ENCODE data around the gene MALAT1. TPM values are rescaled to one million over a fixed set of nuclear protein-coding genes. Genes with fewer than 3 reads are reported as not detected.

The MALAT1 gene
- total and polyA plus RNA-seq, 2 of the 13 experiments (the other 11 are each of a cell fraction or from before 2014, with no cell fraction given), result 143 to 1,237 TPM

DNA sequence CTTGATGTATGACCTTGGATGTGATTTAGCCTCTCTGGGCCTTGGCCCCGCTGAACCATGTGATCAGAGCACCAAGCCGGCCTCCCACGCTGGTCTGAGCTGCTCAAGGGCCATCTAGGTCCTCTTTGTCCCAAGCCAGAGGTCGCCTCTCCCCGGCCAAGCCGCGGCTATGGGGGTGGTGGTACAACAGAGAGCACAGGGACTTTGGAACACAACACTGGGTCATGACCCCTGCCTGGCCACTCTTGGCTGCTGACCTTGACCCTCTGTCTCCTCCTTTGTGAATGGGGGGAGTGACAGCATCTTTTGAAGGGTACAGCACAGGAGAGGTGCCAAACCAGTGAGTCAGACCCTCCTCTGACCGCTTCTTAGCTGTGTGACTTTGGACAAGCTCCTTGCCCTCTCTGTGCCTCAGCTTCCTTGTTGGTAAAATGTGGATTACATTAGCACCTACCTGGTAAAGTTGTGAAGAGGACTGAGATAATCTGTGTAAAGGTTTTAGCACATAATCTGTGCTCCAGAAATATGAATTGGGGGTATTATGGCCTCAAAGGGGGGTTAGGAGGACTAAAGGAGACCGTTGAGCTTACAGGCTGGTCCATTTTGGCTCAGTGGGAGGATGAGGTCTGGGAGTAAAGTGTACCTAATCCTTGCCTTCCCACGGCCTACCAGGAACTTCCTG is 30.8 kb downstream of the MALAT1 start (continued):
- TF ChIP-seq NKX3-1 (CRISPR knock-in tag; IDR thresholded peaks at IDR 0.05) (no peak), CREM (IDR thresholded peaks at IDR 0.05) (peak; percentile 48; the same call in 1 of the 2 replicates), CREM (CRISPR knock-in tag; IDR thresholded peaks at IDR 0.05) (no peak), PTBP1 (IDR thresholded peaks at IDR 0.05; ENCODE audit: low read depth, low read length, poor library complexity, severe bottlenecking) (no peak), ZNF10 (CRISPR knock-in tag; IDR thresholded peaks at IDR 0.05; ENCODE audit: borderline replicate concordance, low read depth) (no peak), ZNF709 (CRISPR knock-in tag; IDR thresholded peaks at IDR 0.05) (no peak), ZNF556 (CRISPR knock-in tag; IDR thresholded peaks at IDR 0.05; ENCODE audit: borderline replicate concordance) (peak; percentile 41; the same call in 1 of the 2 replicates), PHF21A (CRISPR knock-in tag; IDR thresholded peaks at IDR 0.05) (peak; percentile 70), ZNF841 (CRISPR knock-in tag; IDR thresholded peaks at IDR 0.05; ENCODE audit: borderline replicate concordance) (no peak), KLF9 (CRISPR knock-in tag; IDR thresholded peaks at IDR 0.05; ENCODE audit: low read depth) (no peak), HOXA3 (CRISPR knock-in tag; IDR thresholded peaks at IDR 0.05) (peak; percentile 75), RXRA (CRISPR knock-in tag; IDR thresholded peaks at IDR 0.05) (peak; percentile 97), NR2F2 (IDR thresholded peaks at IDR 0.05; ENCODE audit: borderline replicate concordance, low read depth) (peak; percentile 96), ZMYM2 (CRISPR knock-in tag; IDR thresholded peaks at IDR 0.05) (peak; percentile 93), ZNF772 (CRISPR knock-in tag; IDR thresholded peaks at IDR 0.05) (0 out of 2 replicates have a peak, but pooled peaks have one; percentile 19), EP300 (IDR thresholded peaks at IDR 0.05; ENCODE audit: low read depth in 2 of 2, low read length in 2 of 2) (peak in 1 of 2 experiments; percentile 54; a peak in 1 of 4 replicates), EP300 (CRISPR knock-in tag; IDR thresholded peaks at IDR 0.05; ENCODE audit: borderline replicate concordance) (peak; percentile 51; the same call in 1 of the 2 replicates)
- TF ChIP-seq, protein P1, sequence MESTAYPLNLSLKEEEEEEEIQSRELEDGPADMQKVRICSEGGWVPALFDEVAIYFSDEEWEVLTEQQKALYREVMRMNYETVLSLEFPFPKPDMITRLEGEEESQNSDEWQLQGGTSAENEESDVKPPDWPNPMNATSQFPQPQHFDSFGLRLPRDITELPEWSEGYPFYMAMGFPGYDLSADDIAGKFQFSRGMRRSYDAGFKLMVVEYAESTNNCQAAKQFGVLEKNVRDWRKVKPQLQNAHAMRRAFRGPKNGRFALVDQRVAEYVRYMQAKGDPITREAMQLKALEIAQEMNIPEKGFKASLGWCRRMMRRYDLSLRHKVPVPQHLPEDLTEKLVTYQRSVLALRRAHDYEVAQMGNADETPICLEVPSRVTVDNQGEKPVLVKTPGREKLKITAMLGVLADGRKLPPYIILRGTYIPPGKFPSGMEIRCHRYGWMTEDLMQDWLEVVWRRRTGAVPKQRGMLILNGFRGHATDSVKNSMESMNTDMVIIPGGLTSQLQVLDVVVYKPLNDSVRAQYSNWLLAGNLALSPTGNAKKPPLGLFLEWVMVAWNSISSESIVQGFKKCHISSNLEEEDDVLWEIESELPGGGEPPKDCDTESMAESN (CRISPR knock-in tag; conservative IDR thresholded peaks at IDR 0.05), result 0 out of 2 replicates have a peak, but pooled peaks have one; percentile 63
- TF ChIP-seq, protein P2, sequence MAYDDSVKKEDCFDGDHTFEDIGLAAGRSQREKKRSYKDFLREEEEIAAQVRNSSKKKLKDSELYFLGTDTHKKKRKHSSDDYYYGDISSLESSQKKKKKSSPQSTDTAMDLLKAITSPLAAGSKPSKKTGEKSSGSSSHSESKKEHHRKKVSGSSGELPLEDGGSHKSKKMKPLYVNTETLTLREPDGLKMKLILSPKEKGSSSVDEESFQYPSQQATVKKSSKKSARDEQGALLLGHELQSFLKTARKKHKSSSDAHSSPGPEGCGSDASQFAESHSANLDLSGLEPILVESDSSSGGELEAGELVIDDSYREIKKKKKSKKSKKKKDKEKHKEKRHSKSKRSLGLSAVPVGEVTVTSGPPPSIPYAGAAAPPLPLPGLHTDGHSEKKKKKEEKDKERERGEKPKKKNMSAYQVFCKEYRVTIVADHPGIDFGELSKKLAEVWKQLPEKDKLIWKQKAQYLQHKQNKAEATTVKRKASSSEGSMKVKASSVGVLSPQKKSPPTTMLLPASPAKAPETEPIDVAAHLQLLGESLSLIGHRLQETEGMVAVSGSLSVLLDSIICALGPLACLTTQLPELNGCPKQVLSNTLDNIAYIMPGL (CRISPR knock-in tag; IDR thresholded peaks at IDR 0.05; ENCODE audit: borderline replicate concordance in 1 of 2, low read depth in 1 of 2), result 0 out of 4 replicates have a peak, but pooled peaks have one; percentile 22 to 32
- TF ChIP-seq, protein P3, sequence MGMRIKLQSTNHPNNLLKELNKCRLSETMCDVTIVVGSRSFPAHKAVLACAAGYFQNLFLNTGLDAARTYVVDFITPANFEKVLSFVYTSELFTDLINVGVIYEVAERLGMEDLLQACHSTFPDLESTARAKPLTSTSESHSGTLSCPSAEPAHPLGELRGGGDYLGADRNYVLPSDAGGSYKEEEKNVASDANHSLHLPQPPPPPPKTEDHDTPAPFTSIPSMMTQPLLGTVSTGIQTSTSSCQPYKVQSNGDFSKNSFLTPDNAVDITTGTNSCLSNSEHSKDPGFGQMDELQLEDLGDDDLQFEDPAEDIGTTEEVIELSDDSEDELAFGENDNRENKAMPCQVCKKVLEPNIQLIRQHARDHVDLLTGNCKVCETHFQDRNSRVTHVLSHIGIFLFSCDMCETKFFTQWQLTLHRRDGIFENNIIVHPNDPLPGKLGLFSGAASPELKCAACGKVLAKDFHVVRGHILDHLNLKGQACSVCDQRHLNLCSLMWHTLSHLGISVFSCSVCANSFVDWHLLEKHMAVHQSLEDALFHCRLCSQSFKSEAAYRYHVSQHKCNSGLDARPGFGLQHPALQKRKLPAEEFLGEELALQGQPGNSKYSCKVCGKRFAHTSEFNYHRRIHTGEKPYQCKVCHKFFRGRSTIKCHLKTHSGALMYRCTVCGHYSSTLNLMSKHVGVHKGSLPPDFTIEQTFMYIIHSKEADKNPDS (CRISPR knock-in tag; IDR thresholded peaks at IDR 0.05), result peak; percentile 79; the same call in 1 of the 2 replicates
- TF ChIP-seq, protein P4, sequence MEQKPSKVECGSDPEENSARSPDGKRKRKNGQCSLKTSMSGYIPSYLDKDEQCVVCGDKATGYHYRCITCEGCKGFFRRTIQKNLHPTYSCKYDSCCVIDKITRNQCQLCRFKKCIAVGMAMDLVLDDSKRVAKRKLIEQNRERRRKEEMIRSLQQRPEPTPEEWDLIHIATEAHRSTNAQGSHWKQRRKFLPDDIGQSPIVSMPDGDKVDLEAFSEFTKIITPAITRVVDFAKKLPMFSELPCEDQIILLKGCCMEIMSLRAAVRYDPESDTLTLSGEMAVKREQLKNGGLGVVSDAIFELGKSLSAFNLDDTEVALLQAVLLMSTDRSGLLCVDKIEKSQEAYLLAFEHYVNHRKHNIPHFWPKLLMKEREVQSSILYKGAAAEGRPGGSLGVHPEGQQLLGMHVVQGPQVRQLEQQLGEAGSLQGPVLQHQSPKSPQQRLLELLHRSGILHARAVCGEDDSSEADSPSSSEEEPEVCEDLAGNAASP (CRISPR knock-in tag; IDR thresholded peaks at IDR 0.05; ENCODE audit: borderline replicate concordance), result peak; percentile 92; the same call in 1 of the 2 replicates

Measured in HepG2 (cell line).